GM19035 (cell line): ENCODE measurements around the gene LRFN4.
"Not testable (repeated sequence)": the region's sequence is repeated elsewhere in the genome, so short reads cannot be mapped to it uniquely, and the experiment has no call there.

Experiments used
- ATAC-seq: cut with Tn5 transposase; IDR thresholded peaks from one replicate; pipeline ENCODE4 v1.9.1; 2021; ENCODE audit not compliant: unreplicated experiment

Gene LRFN4

GRCh38 chr11:66856496-66857233 lies at the start of gene LRFN4:
TSS of gene LRFN4 (plus strand) at chr11:66857064. CDS start at chr11:66857745, 681 bp downstream.
- ATAC-seq, result peak; percentile 35

GRCh38 chr11:66809592-66809991 lies 47.3 kb upstream of the LRFN4 start:
- no peak for ATAC-seq

GRCh38 chr11:66810576-66811185 lies 46.2 kb upstream of the LRFN4 start:
- no peak for ATAC-seq

- ATAC-seq, result no peak
Measured at GRCh38 chr11:66814678-66815077, 42.2 kb upstream of the LRFN4 start.

- no peak for ATAC-seq
Measured at GRCh38 chr11:66815646-66816045, 41.2 kb upstream of the LRFN4 start.

- no peak for ATAC-seq
Measured at GRCh38 chr11:66818231-66818955, 38.5 kb upstream of the LRFN4 start.

- no peak for ATAC-seq
Measured at GRCh38 chr11:66820381-66820780, 36.5 kb upstream of the LRFN4 start.

- no peak for ATAC-seq
Measured at GRCh38 chr11:66820901-66821300, 36.0 kb upstream of the LRFN4 start.

- no peak for ATAC-seq
Measured at GRCh38 chr11:66823700-66824099, 33.2 kb upstream of the LRFN4 start.

- ATAC-seq, result not testable (repeated sequence)
Measured at GRCh38 chr11:66824573-66824972, 32.3 kb upstream of the LRFN4 start.

- ATAC-seq, result no peak
Measured at GRCh38 chr11:66834539-66834845, 22.4 kb upstream of the LRFN4 start.

- no peak for ATAC-seq
Measured at GRCh38 chr11:66834943-66835342, 21.9 kb upstream of the LRFN4 start.

- ATAC-seq, result no peak
Measured at GRCh38 chr11:66835768-66836405, 21.0 kb upstream of the LRFN4 start.

- ATAC-seq, result no peak
Measured at GRCh38 chr11:66840317-66841091, 16.4 kb upstream of the LRFN4 start.

GRCh38 chr11:66841861-66842260 lies 15.0 kb upstream of the LRFN4 start:
- ATAC-seq, result no peak

- ATAC-seq, result no peak
Measured at GRCh38 chr11:66842501-66842895, 14.4 kb upstream of the LRFN4 start.

GRCh38 chr11:66842896-66843775 lies 13.7 kb upstream of the LRFN4 start, which contains the start of gene RCE1:
TSS of gene RCE1 (plus strand) at chr11:66843441. CDS start at chr11:66843456, 15 bp downstream.
- peak; percentile 87 for ATAC-seq

GRCh38 chr11:66843776-66844495 lies 12.9 kb upstream of the LRFN4 start:
- no peak for ATAC-seq

GRCh38 chr11:66844496-66845142 lies 12.2 kb upstream of the LRFN4 start:
- ATAC-seq, result no peak
